Middle frontal gyrus (tissue), 1 donor: ENCODE measurements around the gene SYT14.
"Not testable (repeated sequence)": the region's sequence is repeated elsewhere in the genome, so short reads cannot be mapped to it uniquely, and the experiment has no call there.

ENCODE experiments used
- DNase-seq: peaks from one replicate; pipeline ENCODE4 v3.0.0-alpha.2; 2015; ENCODE audit warnings: low spot score; ENCODE audit errors: extremely low spot score

SYT14 gene

DNA sequence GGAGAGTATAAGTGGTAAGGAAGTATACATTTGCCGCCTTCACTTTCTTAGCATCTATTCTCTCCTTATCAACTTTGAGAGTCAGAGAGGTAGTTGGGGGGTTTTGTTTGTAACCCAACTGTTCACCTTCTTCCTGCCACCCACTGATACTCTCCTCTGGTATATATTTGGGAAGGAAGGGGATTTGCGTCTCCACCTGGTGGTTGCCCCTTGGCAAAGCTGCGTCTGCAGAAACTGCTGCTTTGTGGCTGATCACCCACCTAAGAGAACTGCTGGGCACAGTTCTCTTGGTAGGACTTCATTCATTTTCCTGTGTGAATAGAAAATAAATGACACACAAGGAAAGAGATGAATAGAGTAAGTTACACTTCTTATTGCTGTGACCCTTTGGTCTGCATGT lies 87.0 kb downstream of the SYT14 start:
- DNase-seq: no peak

GRCh38 chr1:210025870-210026269 lies 87.9 kb downstream of the SYT14 start:
- no peak for DNase-seq

DNA sequence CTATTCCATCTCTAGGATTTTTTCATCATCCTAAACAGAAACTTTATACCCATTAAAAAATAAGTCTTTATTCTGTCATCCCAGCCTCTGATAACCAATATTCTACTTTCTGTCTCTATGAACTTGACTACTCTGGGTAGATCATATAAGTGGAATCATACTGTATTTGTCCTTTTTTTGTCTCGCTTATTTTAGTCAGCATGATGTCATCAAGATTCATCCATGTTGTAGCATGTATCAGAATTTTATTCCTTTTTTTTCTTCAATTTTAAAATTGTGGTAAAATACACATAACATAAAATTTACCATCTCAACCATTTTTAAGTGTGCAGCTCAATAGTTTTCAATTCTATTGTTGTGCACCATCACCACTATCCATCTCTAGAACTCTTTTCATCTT lies 90.0 kb downstream of the SYT14 start:
- no peak for DNase-seq

DNA sequence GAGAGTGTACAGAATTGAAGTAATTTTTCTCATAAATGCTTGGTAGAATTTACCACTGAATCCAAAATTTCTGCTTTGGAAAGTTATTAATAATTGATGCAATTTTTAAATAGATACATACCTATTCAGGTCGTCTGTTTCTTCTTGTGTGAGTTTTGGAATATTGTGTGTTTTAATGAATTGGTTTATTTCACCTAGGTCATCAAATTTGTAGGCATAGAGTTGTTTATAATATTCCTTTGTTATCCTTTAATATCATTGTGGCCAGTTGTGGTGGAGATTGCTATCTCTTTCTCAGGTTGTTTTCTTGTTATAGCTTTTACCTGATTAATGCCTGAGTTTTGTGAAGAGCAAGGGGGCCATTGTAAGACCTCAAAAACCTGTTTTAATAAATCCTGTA lies 93.5 kb downstream of the SYT14 start:
- DNase-seq: no peak

DNA sequence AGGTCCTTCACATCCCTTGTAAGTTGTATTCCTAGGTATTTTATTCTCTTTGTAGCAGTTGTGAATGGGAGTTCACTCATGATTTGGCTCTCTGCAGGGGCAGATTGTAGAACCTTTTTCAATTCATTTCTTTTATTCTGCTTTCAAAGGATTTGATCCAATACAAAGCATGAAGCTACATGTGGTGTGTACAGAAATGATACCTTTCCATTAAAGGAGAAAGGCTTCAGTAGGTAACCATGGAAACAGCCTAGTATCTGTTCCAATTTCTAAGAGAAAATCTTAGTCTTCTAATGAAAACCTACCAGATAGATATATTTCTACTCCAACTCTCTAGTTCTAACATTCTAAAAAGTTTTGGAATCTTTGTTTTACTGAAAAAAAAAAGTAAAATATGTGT lies 105.0 kb downstream of the SYT14 start:
- DNase-seq: no peak

GRCh38 chr1:210049616-210050015 lies 111.6 kb downstream of the SYT14 start:
- no peak for DNase-seq

DNA sequence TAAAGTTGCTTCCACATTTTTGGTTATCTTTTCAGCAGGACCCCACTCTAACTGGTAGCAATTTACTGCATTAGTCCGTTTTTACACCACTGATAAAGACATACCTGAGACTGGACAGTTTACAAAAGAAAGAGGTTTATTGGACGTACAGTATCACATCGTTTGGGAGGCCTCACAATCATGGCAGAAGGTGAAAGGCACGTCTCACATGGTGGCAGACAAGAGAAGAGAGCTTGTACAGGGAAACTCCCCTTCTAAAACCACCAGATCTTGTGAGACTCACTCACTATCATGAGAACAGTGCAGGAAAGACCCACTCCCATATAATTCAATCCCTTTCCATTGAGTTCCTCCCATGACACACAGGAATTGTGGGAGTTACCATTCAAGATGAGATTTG lies 112.5 kb downstream of the SYT14 start:
- DNase-seq: not testable (repeated sequence)

DNA sequence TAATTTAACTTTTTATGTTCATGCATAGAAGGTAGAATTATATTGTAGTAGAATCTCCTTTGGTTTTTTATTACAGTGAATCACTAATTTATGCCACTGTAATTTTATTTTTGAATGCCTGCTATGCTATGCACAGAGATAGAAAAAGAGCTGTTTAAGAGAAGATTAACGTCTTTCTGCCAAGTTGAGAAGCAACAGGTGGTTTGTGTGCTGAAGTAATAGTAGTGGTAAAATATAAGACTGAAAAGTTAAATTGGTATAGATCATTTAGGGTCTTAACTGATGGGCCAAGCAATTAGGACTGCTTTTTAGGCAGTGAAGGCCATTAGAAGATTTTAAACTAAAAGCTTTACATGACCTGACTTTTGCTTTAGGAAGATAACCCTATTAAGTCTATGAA lies 115.1 kb downstream of the SYT14 start:
- no peak for DNase-seq

DNA sequence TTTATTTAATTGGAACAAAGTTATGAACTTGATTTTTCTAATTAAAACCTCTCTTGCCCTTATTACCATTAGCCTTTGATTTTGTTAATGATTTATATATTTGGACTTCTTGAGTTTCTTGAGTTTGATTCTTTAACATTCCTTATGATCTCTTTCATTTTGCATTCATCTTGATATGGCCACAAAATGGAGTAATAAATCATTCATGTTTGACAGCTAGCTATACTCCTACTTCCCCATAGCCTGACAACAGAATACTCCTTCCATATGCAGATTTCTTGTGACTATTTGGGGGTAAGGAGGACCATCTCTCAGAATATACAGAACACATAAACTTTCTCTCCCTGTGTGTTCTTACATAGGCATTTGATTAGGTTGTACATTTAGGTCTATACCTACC lies 119.6 kb downstream of the SYT14 start:
- no peak for DNase-seq

GRCh38 chr1:210061992-210062391 lies 124.0 kb downstream of the SYT14 start:
- no peak for DNase-seq

GRCh38 chr1:210070531-210070930 lies 132.5 kb downstream of the SYT14 start:
- DNase-seq: no peak

DNA sequence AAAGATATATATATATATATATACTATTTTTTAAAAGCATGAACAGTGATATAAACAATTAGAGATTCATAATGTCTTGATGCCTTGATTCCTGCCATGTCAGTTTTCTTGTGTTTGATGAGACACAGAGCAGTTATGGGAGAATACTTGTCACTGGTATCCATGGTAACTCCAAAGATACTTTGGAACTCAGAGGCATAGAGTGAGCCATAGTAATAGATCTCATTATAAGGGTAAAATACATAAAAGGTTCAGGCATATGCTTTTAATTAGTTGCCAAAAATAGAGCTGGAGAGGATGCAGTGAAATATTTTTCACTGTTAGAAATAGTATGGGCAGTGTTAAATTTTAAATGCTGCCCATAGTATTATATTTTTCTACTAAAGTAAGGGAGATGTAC lies 134.1 kb downstream of the SYT14 start:
- no peak for DNase-seq

GRCh38 chr1:210072896-210073504 lies 135.0 kb downstream of the SYT14 start:
- DNase-seq: no peak

DNA sequence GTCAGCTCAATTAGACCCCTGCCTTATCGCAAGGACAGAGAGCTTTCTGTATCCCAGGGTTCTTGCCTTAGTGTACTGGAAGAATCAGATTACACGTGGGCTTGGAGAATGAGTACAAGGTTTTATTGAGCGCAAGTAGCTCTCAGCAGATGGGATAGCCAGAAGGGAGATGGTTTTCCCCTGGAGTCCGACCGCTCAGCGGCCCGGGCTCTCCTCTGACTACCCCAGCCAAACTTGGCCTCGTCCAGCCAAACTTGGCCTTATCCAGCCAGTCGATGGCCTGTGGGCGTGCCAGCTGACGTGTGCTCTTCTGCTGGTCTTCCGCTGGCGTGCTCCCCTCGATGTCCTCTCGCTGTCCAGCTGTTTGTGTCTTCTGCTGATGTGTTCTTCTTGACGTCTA lies 136.9 kb downstream of the SYT14 start:
- no peak for DNase-seq

- no peak for DNase-seq
Observed at GRCh38 chr1:210076620-210077019, 138.6 kb downstream of the SYT14 start.

- DNase-seq: no peak
Observed at GRCh38 chr1:210081494-210081893, 143.5 kb downstream of the SYT14 start.

DNA sequence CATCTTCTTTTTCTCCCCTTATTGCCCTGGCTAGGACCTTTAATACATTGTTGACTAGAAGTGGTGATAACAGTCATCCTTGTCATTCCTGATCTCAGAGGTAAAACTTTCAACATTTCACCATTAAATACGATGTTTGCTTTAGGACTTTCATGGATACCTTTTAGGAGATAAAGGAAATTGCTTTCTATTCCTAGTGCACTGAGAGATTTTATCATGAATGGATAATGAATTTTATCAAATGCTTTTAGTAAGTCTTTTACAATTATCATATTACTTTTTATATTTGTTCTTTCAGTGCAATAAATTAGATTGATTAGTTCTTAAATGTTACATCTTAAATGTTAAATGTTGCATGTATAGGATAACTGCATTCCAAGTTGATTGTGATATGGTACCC lies 147.3 kb downstream of the SYT14 start:
- no peak for DNase-seq

DNA sequence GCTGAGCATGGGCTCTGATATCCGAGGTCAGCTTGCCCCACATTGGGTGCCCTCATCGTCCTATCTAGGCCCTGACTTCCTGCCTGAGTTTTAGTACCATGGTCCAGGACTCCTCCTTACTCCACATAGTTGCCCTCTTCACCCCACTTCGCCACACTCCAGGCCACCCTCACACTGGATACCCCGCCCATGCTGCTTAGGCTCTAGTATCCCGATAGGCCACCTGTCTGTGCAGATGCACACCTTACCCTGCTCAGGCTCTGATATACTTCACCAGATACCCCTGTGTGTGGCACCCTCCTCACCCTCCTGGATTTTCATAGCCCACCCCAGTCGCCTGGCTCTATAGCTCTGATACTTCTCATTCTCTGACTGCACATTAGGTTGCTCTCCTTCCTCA lies 149.0 kb downstream of the SYT14 start:
- DNase-seq: no peak

DNA sequence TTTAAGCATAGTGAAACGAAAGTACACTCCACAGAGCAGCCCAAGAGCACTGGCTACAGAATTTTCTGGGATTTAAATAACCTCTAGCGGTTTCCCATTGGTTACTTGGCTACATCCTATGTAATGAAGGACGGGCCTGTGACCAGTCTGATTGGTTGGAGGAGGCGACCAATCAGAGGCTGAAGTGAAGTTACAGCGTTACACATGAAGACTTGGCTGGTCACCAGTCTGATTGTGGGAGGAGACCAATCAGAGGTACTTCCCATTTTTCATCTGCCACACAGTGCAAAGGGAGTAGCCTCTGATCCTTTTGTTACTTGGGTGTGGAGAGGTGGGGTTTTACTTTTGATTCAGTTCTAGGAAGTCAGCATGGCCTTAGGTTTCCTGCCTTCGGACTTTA lies 151.8 kb downstream of the SYT14 start:
- DNase-seq: no peak

- no peak for DNase-seq
Observed at GRCh38 chr1:210092366-210092765, 154.3 kb downstream of the SYT14 start.

GRCh38 chr1:210093461-210093860 lies 155.4 kb downstream of the SYT14 start:
- DNase-seq: no peak

GRCh38 chr1:210098356-210098755 lies 160.3 kb downstream of the SYT14 start:
- DNase-seq: no peak

DNA sequence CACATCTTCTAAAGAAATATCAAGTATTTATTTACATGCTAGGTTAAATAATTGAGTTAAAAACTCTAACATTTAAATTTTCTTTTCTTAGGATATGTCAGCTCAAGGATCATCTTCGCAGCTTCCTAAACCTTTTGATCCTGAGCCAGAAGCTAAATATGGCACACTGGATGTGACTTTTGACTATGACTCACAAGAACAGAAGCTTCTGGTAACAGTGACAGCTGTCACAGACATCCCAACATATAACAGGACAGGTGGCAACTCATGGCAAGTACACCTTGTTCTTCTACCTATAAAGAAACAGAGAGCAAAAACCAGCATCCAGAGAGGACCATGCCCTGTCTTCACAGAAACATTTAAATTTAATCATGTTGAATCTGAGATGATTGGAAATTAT lies 161.9 kb downstream of the SYT14 start:
- DNase-seq: no peak

- no peak for DNase-seq
Observed at GRCh38 chr1:210104103-210104502, 166.1 kb downstream of the SYT14 start.
